Effector memory CD4-positive, alpha-beta T cell (primary cell): ENCODE measurements around the gene RNF217.

ENCODE experiments used
- DNase-seq, 3 donors: peaks; one replicate each; pipeline ENCODE4 v3.0.0-alpha.2; 2020
- H3K27ac ChIP-seq: 2 replicates; pipeline ENCODE4 v1.7.0; 2013; ENCODE audit warnings: mild to moderate bottlenecking, low read length, moderate library complexity; ENCODE audit not compliant: insufficient read depth, poor library complexity, severe bottlenecking
- H3K27me3 ChIP-seq: replicated peaks from 2 replicates; pipeline ENCODE4 v1.7.0; 2013; ENCODE audit warnings: mild to moderate bottlenecking, low read length; ENCODE audit not compliant: insufficient read depth, control insufficient read depth, poor library complexity, severe bottlenecking
- H3K36me3 ChIP-seq: 2 replicates; pipeline ENCODE4 v1.7.0; 2013; ENCODE audit warnings: mild to moderate bottlenecking, low read length, moderate library complexity; ENCODE audit not compliant: control insufficient read depth, insufficient read depth
- H3K4me1 ChIP-seq: 2 replicates; pipeline ENCODE4 v1.7.0; 2013; ENCODE audit warnings: low read length, mild to moderate bottlenecking; ENCODE audit not compliant: control insufficient read depth, insufficient read depth, poor library complexity, severe bottlenecking
- H3K4me3 ChIP-seq: 2 replicates; pipeline ENCODE4 v1.7.0; 2013; ENCODE audit warnings: low read length, low read depth, mild to moderate bottlenecking; ENCODE audit not compliant: insufficient read depth, poor library complexity, severe bottlenecking
- H3K9me3 ChIP-seq: 2 replicates; pipeline ENCODE4 v1.7.0; 2013; ENCODE audit warnings: mild to moderate bottlenecking, low read length, moderate library complexity; ENCODE audit not compliant: control insufficient read depth

The RNF217 gene

GRCh38 chr6:125132058-125132457 lies 169.8 kb downstream of the RNF217 start:
- DNase-seq, result no peak

GRCh38 chr6:125136378-125136777 lies 174.1 kb downstream of the RNF217 start:
- Histone ChIP-seq H3K4me3 (no peak overlapping the region), H3K4me1 (no peaks in the 10 kb centered on the region), H3K36me3 (no peaks in the 10 kb centered on the region), H3K9me3 (no peaks in the 10 kb centered on the region), H3K27me3 (no peaks in the 10 kb centered on the region), H3K27ac (no peak overlapping the region)
- DNase-seq, result no peak

More at GRCh38 chr6:125132058-125132457, 169.8 kb downstream of the RNF217 start:
- no peaks in the 10 kb centered on the region for H3K9me3 ChIP-seq
- no peak overlapping the region for H3K4me3 ChIP-seq
- H3K27me3 ChIP-seq, result no peaks in the 10 kb centered on the region
- H3K27ac ChIP-seq, result no peak overlapping the region
- H3K36me3 ChIP-seq, result no peaks in the 10 kb centered on the region
- no peaks in the 10 kb centered on the region for H3K4me1 ChIP-seq

GRCh38 chr6:125138083-125138482 lies 175.8 kb downstream of the RNF217 start:
- DNase-seq, result no peak
- no peaks in the 10 kb centered on the region for H3K4me1 ChIP-seq
- no peaks in the 10 kb centered on the region for H3K9me3 ChIP-seq
- no peaks in the 10 kb centered on the region for H3K36me3 ChIP-seq
- H3K27me3 ChIP-seq, result no peaks in the 10 kb centered on the region
- no peak overlapping the region for H3K4me3 ChIP-seq
- no peak overlapping the region for H3K27ac ChIP-seq

- Histone ChIP-seq H3K27ac (no peak overlapping the region), H3K4me1 (no peaks in the 10 kb centered on the region), H3K9me3 (no peaks in the 10 kb centered on the region), H3K4me3 (no peak overlapping the region), H3K36me3 (no peaks in the 10 kb centered on the region), H3K27me3 (no peaks in the 10 kb centered on the region)
- DNase-seq, result no peak
Measured at GRCh38 chr6:125140808-125141207, 178.6 kb downstream of the RNF217 start.
